Upper lobe of left lung (tissue), 4 donors: Measurements from ENCODE around the gene DGCR8.

Source experiments
- CTCF ChIP-seq, 6 experiments: fragments of 450-650 bp in 4 of 6; fragments of 200-600 bp in 2 of 6; sonication (generic) in 2 of 6; IDR thresholded peaks; one replicate each; pipeline ENCODE4 v1.5.1; 2016 to 2019; ENCODE audit warnings: antibody characterized with exemption in 6 of 6
- EP300 ChIP-seq, 4 donors: sonication (generic); formaldehyde crosslinking; IDR thresholded peaks; one replicate each; pipeline ENCODE4 v1.5.1; 2017; ENCODE audit warnings: antibody characterized with exemption in 4 of 4, control low read depth in 2 of 4
- POLR2A ChIP-seq, 4 donors: fragments of 450-650 bp; IDR thresholded peaks; one replicate each; pipeline ENCODE4 v1.5.1; 2016 to 2017; ENCODE audit warnings: antibody characterized with exemption in 4 of 4, mild to moderate bottlenecking in 2 of 4
- POLR2AphosphoS5 ChIP-seq, 2 donors: sonication (generic); formaldehyde crosslinking; IDR thresholded peaks; one replicate each; pipeline ENCODE4 v1.5.1; 2017; ENCODE audit warnings: antibody characterized with exemption in 2 of 2

- TF ChIP-seq POLR2A (IDR thresholded peaks at IDR 0.05) (no peak), CTCF (IDR thresholded peaks at IDR 0.05) (no peak), EP300 (IDR thresholded peaks at IDR 0.05) (no peak), POLR2AphosphoS5 (IDR thresholded peaks at IDR 0.05) (no peak)
These were observed 74.7 kb downstream of the DGCR8 start for GRCh38 chr22:20154602-20155187.
